ENCODE measurements around the gene CUX1. TPM values are rescaled to one million over a fixed set of nuclear protein-coding genes. Genes with fewer than 3 reads are reported as not detected.

The CUX1 gene, protein sequence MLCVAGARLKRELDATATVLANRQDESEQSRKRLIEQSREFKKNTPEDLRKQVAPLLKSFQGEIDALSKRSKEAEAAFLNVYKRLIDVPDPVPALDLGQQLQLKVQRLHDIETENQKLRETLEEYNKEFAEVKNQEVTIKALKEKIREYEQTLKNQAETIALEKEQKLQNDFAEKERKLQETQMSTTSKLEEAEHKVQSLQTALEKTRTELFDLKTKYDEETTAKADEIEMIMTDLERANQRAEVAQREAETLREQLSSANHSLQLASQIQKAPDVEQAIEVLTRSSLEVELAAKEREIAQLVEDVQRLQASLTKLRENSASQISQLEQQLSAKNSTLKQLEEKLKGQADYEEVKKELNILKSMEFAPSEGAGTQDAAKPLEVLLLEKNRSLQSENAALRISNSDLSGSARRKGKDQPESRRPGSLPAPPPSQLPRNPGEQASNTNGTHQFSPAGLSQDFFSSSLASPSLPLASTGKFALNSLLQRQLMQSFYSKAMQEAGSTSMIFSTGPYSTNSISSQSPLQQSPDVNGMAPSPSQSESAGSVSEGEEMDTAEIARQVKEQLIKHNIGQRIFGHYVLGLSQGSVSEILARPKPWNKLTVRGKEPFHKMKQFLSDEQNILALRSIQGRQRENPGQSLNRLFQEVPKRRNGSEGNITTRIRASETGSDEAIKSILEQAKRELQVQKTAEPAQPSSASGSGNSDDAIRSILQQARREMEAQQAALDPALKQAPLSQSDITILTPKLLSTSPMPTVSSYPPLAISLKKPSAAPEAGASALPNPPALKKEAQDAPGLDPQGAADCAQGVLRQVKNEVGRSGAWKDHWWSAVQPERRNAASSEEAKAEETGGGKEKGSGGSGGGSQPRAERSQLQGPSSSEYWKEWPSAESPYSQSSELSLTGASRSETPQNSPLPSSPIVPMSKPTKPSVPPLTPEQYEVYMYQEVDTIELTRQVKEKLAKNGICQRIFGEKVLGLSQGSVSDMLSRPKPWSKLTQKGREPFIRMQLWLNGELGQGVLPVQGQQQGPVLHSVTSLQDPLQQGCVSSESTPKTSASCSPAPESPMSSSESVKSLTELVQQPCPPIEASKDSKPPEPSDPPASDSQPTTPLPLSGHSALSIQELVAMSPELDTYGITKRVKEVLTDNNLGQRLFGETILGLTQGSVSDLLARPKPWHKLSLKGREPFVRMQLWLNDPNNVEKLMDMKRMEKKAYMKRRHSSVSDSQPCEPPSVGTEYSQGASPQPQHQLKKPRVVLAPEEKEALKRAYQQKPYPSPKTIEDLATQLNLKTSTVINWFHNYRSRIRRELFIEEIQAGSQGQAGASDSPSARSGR (N-terminal part only)
- total RNA-seq, result 112 to 154 TPM (median 118 TPM) in 3 replicates
- long read RNA-seq, full-length matches to known transcripts, result 29 of 100 reads
- long read RNA-seq, partial matches to known transcripts, result 44 of 100 reads
- long read RNA-seq, other reads (novel, unspliced or antisense), result 27 of 100 reads

DNA sequence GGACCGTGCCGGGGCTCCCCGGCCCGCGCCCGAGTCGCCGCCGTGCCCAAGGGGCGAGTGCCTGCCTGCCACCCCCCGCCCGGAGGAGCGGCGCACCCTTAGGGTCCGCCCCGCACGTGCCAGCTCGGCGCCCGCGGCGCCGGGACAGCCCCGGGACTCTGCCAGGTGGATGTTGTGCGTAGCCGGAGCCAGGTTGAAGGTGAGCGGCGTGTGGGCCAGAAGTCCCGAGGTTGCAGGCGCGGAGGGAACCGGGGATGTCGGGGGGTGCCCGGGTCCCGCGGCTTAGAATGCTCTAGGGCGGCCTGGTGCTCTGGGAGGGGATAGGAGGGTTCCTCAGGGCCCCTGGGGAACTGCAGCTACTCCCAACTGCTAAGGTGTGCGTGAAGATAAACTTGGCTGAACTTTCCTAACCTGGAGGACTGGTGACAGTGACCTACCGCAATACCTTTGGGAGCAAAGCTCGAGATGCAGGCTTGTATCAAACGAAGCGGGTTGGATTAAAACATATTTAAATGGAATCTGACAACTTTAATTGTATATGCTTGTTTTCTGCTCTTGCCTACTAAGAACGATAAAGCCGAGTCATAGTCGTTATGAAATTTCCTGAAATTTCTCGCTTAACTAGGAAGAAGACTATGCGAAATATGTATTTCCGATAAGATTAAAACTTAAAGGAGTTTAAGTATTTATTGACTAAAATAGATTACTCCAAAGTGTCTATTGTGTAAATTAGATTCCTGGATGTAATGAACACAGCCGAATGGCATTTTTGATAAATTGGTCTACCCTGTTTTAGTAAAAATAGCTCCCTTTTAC is at the start of gene CUX1:
Gene CUX1 (plus strand): TSS at position 156 of the 816 bp plus-strand sequence. CDS start 14 bp downstream, at position 170.
- Mint-ChIP-seq H3K36me3 (ENCODE audit: low read depth) (no peaks in the 10 kb centered on the region), H3K4me1 (ENCODE audit: low read depth) (peaks cover 48% of the 10 kb centered on the region), H3K27ac (ENCODE audit: unreplicated experiment) (peak within 1 kb of the TSS; percentile 71), H3K4me3 (ENCODE audit: unreplicated experiment) (peak within 1 kb of the TSS; percentile 76), H3K27me3 (ENCODE audit: low read depth) (no peaks in the 10 kb centered on the region), H3K9me3 (ENCODE audit: low read depth) (no peaks in the 10 kb centered on the region)
- TF ChIP-seq, protein P1, sequence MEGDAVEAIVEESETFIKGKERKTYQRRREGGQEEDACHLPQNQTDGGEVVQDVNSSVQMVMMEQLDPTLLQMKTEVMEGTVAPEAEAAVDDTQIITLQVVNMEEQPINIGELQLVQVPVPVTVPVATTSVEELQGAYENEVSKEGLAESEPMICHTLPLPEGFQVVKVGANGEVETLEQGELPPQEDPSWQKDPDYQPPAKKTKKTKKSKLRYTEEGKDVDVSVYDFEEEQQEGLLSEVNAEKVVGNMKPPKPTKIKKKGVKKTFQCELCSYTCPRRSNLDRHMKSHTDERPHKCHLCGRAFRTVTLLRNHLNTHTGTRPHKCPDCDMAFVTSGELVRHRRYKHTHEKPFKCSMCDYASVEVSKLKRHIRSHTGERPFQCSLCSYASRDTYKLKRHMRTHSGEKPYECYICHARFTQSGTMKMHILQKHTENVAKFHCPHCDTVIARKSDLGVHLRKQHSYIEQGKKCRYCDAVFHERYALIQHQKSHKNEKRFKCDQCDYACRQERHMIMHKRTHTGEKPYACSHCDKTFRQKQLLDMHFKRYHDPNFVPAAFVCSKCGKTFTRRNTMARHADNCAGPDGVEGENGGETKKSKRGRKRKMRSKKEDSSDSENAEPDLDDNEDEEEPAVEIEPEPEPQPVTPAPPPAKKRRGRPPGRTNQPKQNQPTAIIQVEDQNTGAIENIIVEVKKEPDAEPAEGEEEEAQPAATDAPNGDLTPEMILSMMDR (IDR thresholded peaks at IDR 0.05), result no peak
- no peak for DNase-seq (ENCODE audit: low spot score)

GRCh38 chr7:101768280-101768679 is 49.1 kb upstream of the CUX1 start:
- no peaks in the 10 kb centered on the region for H3K9me3 Mint-ChIP-seq (ENCODE audit: low read depth)
- peaks cover 2% of the 10 kb centered on the region for H3K4me1 Mint-ChIP-seq (ENCODE audit: low read depth)
- TF ChIP-seq, protein P1 (IDR thresholded peaks at IDR 0.05), result no peak
- H3K36me3 Mint-ChIP-seq (ENCODE audit: low read depth), result no peaks in the 10 kb centered on the region
- H3K27me3 Mint-ChIP-seq (ENCODE audit: low read depth), result peaks cover 15% of the 10 kb centered on the region
- no peak overlapping the region for H3K4me3 Mint-ChIP-seq (ENCODE audit: unreplicated experiment)
- DNase-seq (ENCODE audit: low spot score), result no peak
- no peak overlapping the region for H3K27ac Mint-ChIP-seq (ENCODE audit: unreplicated experiment)

DNA sequence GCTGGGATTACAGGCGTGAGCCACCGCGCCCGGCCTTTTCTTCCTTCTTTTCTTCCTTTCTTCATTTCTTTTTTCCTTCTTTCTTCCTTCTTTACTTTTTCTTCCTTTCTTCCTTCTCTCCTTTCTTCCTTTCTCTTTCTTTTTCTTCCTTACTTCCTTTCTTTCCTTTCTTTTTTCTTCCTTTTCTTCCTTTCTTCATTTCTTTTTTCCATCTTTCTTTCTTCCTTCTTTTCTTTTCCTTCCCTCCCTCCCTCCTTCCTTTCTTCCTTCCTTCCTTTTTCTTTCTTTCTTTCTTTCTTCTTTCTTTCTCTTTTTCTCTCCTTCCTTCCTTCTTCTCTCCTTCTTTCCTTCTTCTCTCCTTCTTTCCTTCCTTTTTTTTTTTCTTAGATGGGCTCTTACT is 47.0 kb upstream of the CUX1 start:
- Mint-ChIP-seq H3K4me3 (ENCODE audit: unreplicated experiment) (no peak overlapping the region), H3K36me3 (ENCODE audit: low read depth) (no peaks in the 10 kb centered on the region), H3K27ac (ENCODE audit: unreplicated experiment) (no peak overlapping the region), H3K4me1 (ENCODE audit: low read depth) (peaks cover 2% of the 10 kb centered on the region), H3K27me3 (ENCODE audit: low read depth) (peaks cover 19% of the 10 kb centered on the region), H3K9me3 (ENCODE audit: low read depth) (no peaks in the 10 kb centered on the region)
- TF ChIP-seq, protein P1 (IDR thresholded peaks at IDR 0.05), result no peak
- no peak for DNase-seq (ENCODE audit: low spot score)

DNA sequence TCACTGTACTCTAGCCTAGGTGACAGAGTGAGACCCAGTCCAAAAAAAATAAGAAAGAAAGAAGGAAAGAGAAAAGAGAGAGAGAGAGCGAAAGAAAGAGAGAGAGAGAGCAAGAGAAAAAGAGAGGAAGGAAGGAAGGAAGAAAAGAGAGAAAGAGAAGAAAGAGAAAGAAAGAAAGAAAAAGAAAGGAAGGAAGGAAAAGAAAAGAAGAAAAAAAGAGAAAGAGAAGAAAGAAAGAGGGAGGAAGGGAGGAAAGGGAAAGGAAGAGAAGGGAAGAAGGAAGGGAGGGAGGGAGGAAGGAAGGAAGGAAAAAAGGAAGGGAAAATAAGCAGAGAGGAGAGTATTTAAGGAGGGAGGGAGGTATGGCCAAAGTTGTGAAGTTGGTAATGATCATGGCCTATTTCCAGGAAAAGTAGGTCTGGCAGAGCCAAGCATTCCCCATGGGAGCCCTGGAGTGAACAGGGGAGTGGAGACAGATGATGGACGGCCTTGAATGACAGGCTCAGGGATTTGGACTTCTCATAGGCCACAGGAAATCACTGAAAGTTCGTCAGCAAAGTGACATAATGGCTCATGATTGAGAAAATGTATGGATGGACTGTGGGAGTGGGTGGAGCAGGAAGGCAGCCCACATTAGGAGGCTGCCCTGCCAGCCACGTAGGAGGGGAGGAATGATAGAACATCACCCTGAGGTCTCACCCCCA is 44.8 kb upstream of the CUX1 start:
- no peak overlapping the region for H3K4me3 Mint-ChIP-seq (ENCODE audit: unreplicated experiment)
- peak overlapping the region; percentile 28 for H3K27ac Mint-ChIP-seq (ENCODE audit: unreplicated experiment)
- DNase-seq (ENCODE audit: low spot score), result no peak
- H3K27me3 Mint-ChIP-seq (ENCODE audit: low read depth), result peaks cover 27% of the 10 kb centered on the region
- H3K4me1 Mint-ChIP-seq (ENCODE audit: low read depth), result peaks cover 2% of the 10 kb centered on the region
- H3K36me3 Mint-ChIP-seq (ENCODE audit: low read depth), result peaks cover 2% of the 10 kb centered on the region
- TF ChIP-seq, protein P1 (IDR thresholded peaks at IDR 0.05), result no peak
- no peaks in the 10 kb centered on the region for H3K9me3 Mint-ChIP-seq (ENCODE audit: low read depth)
